ENCODE measurements around the gene DOCK8. TPM values are rescaled to one million over a fixed set of nuclear protein-coding genes. Genes with fewer than 3 reads are reported as not detected.
"Not testable (repeated sequence)": the region's sequence is repeated elsewhere in the genome, so short reads cannot be mapped to it uniquely, and the experiment has no call there.

Gene DOCK8
- total RNA-seq, 1 experiment from 2014 or later = 0.80 TPM

- Histone ChIP-seq H3K27me3 (ENCODE audit: control insufficient read depth, insufficient read depth, low read length) (no peaks in the 10 kb centered on the region), H3K4me3 (ENCODE audit: insufficient read depth, low read depth, low read length) (no peak overlapping the region), H3K36me3 (replicated peaks; ENCODE audit: control insufficient read depth, insufficient read depth, low read length) (no peaks in the 10 kb centered on the region)
- no peak for DNase-seq
Observed at GRCh38 chr9:401223-401622, 186.6 kb downstream of the DOCK8 start.

DNA sequence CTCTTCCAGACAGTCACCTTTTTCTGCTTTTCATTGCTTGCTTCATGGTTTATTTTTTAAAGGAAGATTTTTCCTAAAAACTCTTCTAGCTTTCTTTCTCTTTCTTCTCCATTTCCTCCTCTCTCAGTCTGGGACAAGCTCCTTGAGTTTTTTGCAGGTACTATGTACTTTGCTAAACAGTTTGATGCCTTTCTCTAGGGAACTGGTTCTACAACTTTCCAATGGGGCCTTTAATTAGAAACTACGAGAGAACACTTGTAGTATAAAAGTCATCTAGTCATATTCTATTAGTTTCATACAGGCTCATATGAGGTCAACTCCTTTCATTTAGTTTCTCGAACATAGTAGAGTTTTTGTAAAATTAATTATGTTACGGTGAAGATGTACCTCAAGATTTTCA lies 189.6 kb downstream of the DOCK8 start:
- DNase-seq = no peak

GRCh38 chr9:405341-405740 lies 190.7 kb downstream of the DOCK8 start:
- Histone ChIP-seq H3K27me3 (ENCODE audit: control insufficient read depth, insufficient read depth, low read length) (no peaks in the 10 kb centered on the region), H3K36me3 (replicated peaks; ENCODE audit: control insufficient read depth, insufficient read depth, low read length) (no peaks in the 10 kb centered on the region), H3K4me3 (ENCODE audit: insufficient read depth, low read depth, low read length) (no peak overlapping the region)
- DNase-seq = no peak

More for the DNA sequence above, 189.6 kb downstream of the DOCK8 start:
- no peaks in the 10 kb centered on the region for H3K36me3 ChIP-seq (replicated peaks; ENCODE audit: control insufficient read depth, insufficient read depth, low read length)
- no peaks in the 10 kb centered on the region for H3K27me3 ChIP-seq (ENCODE audit: control insufficient read depth, insufficient read depth, low read length)
- H3K4me3 ChIP-seq (ENCODE audit: insufficient read depth, low read depth, low read length) = no peak overlapping the region

DNA sequence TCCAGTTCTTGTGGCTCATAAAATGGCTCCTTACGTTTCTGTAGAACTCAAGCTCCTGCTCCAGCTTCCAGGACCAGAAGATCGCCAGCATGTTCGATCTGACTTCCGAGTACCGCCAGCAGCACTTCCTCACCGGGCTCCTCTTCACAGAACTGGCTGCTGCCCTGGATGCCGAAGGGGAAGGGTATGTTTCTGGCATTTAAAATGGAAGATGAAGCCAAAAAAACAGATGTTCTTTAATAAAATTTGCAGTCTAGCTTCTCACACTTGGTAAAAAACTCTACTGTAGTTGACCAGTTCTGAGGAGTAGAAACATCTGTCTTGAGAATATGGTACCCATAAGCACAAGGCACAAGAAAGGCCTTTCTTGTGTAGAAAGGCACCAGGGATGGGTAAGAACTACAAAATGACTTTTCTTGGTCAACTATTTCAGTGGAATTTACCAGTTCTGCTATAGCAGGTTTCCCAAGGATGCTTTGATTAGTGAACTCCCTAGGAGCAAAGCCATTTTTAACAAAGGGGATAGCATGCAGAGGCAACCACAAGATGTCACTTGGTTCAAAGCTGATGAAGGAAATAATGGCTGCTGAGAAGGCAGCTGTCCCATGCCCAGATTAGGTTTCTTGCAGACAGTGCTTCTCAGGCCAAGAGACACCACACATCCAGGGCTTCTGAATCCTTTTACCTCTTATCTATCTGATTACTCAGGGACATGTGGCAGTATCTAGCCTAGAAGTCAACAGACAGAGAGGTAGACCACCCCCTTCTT lies 192.4 kb downstream of the DOCK8 start:
- no peaks in the 10 kb centered on the region for H3K27me3 ChIP-seq (ENCODE audit: control insufficient read depth, insufficient read depth, low read length)
- no peak overlapping the region for H3K4me3 ChIP-seq (ENCODE audit: insufficient read depth, low read depth, low read length)
- no peak for DNase-seq
- no peaks in the 10 kb centered on the region for H3K36me3 ChIP-seq (replicated peaks; ENCODE audit: control insufficient read depth, insufficient read depth, low read length)

DNA sequence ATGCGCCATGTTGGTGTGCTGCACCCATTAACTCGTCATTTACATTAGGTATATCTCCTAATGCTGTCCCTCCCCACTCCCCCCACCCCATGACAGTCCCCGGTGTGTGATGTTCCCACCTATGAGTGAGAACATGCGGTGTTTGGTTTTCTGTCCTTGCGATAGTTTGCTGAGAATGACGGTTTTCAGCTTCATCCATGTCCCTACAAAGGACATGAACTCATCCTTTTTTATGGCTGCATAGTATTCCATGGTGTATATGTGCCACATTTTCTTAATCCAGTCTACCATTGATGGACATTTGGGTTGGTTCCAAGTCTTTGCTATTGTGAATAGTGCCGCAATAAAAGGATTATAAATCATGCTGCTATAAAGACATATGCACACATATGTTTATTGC lies 195.0 kb downstream of the DOCK8 start:
- not testable (repeated sequence) for H3K36me3 ChIP-seq (replicated peaks; ENCODE audit: control insufficient read depth, insufficient read depth, low read length); H3K27me3 ChIP-seq (ENCODE audit: control insufficient read depth, insufficient read depth, low read length); DNase-seq; H3K4me3 ChIP-seq (ENCODE audit: insufficient read depth, low read depth, low read length)

DNA sequence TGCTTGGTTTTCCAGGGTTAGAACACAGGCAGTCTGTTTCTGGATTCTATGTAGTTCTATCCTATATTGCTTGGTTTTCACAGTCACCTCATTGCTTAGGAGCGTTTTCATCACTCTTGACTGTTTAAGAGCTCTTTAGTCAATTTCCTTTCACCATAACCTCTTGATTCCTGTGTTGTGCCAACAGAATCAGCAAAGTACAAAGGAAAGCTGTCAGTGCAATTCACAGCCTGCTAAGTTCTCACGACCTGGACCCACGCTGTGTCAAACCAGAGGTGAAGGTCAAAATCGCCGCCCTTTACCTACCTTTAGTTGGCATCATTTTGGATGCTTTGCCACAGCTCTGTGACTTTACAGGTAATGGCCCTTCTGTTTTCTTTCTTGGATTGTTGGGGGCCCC lies 199.9 kb downstream of the DOCK8 start:
- DNase-seq = no peak
- no peaks in the 10 kb centered on the region for H3K27me3 ChIP-seq (ENCODE audit: control insufficient read depth, insufficient read depth, low read length)
- H3K36me3 ChIP-seq (replicated peaks; ENCODE audit: control insufficient read depth, insufficient read depth, low read length) = no peaks in the 10 kb centered on the region
- H3K4me3 ChIP-seq (ENCODE audit: insufficient read depth, low read depth, low read length) = no peak overlapping the region

- no peak overlapping the region for H3K4me3 ChIP-seq (ENCODE audit: insufficient read depth, low read depth, low read length)
- H3K27me3 ChIP-seq (ENCODE audit: control insufficient read depth, insufficient read depth, low read length) = no peaks in the 10 kb centered on the region
- H3K36me3 ChIP-seq (replicated peaks; ENCODE audit: control insufficient read depth, insufficient read depth, low read length) = no peaks in the 10 kb centered on the region
- DNase-seq = no peak
Observed at GRCh38 chr9:419571-420171, 205.0 kb downstream of the DOCK8 start.

DNA sequence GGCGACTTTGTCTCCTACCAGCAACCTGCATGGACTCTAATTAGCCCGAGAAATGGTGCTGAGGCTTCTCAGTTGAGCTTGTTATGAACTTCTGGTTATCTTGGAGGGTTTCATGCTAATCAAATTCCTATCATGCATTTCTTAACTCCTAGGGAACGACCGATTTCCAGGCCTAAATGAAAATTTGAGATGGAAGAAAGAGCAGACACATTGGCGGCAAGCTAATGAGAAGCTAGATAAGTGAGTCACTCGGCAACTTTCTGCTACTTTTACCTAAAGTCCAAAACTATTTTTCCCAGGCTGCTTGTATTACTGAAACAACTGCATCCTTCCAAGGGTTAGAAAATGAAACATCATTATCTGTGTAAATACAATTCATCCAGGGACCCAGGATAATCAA lies 207.2 kb downstream of the DOCK8 start:
- no peaks in the 10 kb centered on the region for H3K36me3 ChIP-seq (replicated peaks; ENCODE audit: control insufficient read depth, insufficient read depth, low read length)
- H3K27me3 ChIP-seq (ENCODE audit: control insufficient read depth, insufficient read depth, low read length) = no peaks in the 10 kb centered on the region
- no peak for DNase-seq
- H3K4me3 ChIP-seq (ENCODE audit: insufficient read depth, low read depth, low read length) = no peak overlapping the region

DNA sequence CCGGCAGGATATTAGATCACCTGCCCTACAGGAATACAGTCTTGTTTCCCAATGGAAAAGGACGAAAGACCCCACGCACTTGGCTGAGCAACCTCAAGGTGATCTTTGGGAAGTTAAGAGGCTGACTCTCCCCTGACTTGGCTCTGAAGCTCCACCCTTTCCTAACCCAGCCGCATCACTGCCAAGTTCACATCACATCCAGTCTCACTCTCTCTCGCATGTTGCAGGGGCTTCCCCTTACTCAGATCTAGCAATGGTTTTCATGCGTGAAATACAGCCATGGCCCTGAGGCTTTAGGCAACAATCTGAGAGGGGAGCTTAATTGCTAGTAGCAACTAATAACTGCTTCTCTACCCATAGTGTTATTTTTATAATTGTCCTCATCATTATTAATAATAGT lies 211.6 kb downstream of the DOCK8 start:
- DNase-seq = no peak
- Histone ChIP-seq H3K4me3 (ENCODE audit: insufficient read depth, low read depth, low read length) (no peak overlapping the region), H3K27me3 (ENCODE audit: control insufficient read depth, insufficient read depth, low read length) (no peaks in the 10 kb centered on the region), H3K36me3 (replicated peaks; ENCODE audit: control insufficient read depth, insufficient read depth, low read length) (no peaks in the 10 kb centered on the region)

DNA sequence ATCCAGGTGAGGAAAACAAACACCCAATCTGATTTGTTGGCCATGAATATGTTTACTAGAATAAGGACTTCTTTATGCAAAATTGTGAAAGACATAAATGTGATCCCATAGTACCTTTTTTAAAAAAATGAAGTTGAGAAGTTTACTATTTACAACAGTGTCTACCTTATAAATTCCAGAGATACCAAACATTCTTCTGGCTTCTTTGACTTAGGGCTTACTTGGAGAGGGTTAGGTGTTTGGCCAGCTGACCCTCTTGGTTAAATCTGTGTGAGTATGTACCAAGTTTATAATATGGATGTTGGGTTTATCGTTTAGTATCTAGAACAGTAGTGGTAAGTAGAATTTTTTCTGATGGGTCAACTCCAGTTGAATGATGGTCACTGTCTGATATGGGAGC lies 212.3 kb downstream of the DOCK8 start:
- Histone ChIP-seq H3K27me3 (ENCODE audit: control insufficient read depth, insufficient read depth, low read length) (no peaks in the 10 kb centered on the region), H3K4me3 (ENCODE audit: insufficient read depth, low read depth, low read length) (no peak overlapping the region), H3K36me3 (replicated peaks; ENCODE audit: control insufficient read depth, insufficient read depth, low read length) (no peaks in the 10 kb centered on the region)
- DNase-seq = no peak

DNA sequence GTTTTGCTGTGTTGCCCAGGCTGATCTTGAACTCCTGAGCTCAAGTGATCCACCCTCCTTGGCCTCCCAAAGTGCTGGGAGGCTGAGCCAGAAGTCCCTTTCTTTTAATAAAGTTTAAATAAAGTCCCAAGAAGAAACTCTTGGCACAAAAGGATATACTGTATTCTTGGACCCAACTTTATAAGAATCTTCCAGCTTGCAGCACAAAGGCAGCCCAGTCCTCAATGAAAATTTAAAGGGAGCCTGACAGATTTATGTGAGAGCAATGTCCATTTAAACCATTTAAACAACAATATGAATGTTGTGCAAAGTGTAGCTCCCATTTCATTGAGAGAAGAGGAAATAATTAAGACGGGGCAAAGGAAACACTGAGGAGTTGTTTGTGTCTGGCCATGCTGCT lies 217.0 kb downstream of the DOCK8 start:
- no peak for DNase-seq
- Histone ChIP-seq H3K4me3 (ENCODE audit: insufficient read depth, low read depth, low read length) (no peak overlapping the region), H3K36me3 (replicated peaks; ENCODE audit: control insufficient read depth, insufficient read depth, low read length) (no peaks in the 10 kb centered on the region), H3K27me3 (ENCODE audit: control insufficient read depth, insufficient read depth, low read length) (no peaks in the 10 kb centered on the region)

GRCh38 chr9:436482-436881 lies 221.8 kb downstream of the DOCK8 start:
- no peak for DNase-seq
- Histone ChIP-seq H3K4me3 (ENCODE audit: insufficient read depth, low read depth, low read length) (no peak overlapping the region), H3K27me3 (ENCODE audit: control insufficient read depth, insufficient read depth, low read length) (no peaks in the 10 kb centered on the region)

GRCh38 chr9:437066-437465 lies 222.4 kb downstream of the DOCK8 start:
- DNase-seq = no peak
- no peak overlapping the region for H3K4me3 ChIP-seq (ENCODE audit: insufficient read depth, low read depth, low read length)
- no peaks in the 10 kb centered on the region for H3K36me3 ChIP-seq (replicated peaks; ENCODE audit: control insufficient read depth, insufficient read depth, low read length)
- no peaks in the 10 kb centered on the region for H3K27me3 ChIP-seq (ENCODE audit: control insufficient read depth, insufficient read depth, low read length)

More at GRCh38 chr9:436482-436881, 221.8 kb downstream of the DOCK8 start:
- H3K36me3 ChIP-seq (replicated peaks; ENCODE audit: control insufficient read depth, insufficient read depth, low read length) = no peaks in the 10 kb centered on the region

DNA sequence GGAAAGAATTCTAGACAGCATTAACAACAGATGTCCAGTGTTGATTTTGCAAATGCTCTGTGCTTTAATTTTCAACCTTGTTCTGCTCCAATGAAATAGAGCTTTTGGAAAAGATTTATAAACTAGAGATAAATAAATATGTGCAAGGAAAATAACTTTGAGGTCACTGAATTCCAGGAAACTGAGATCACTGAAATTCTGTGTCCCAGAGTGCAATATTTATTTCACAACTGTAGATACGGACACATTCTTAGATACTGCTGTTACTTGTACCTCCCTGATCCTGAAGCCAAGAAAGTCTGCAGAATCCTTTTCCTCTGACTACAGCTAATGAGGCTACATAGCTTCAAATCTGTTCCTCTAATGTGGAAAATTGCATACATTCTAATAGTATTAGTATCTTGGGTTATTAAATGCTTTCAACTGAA lies 222.9 kb downstream of the DOCK8 start:
- Histone ChIP-seq H3K4me3 (ENCODE audit: insufficient read depth, low read depth, low read length) (no peak overlapping the region), H3K27me3 (ENCODE audit: control insufficient read depth, insufficient read depth, low read length) (no peaks in the 10 kb centered on the region), H3K36me3 (replicated peaks; ENCODE audit: control insufficient read depth, insufficient read depth, low read length) (no peaks in the 10 kb centered on the region)
- no peak for DNase-seq

DNA sequence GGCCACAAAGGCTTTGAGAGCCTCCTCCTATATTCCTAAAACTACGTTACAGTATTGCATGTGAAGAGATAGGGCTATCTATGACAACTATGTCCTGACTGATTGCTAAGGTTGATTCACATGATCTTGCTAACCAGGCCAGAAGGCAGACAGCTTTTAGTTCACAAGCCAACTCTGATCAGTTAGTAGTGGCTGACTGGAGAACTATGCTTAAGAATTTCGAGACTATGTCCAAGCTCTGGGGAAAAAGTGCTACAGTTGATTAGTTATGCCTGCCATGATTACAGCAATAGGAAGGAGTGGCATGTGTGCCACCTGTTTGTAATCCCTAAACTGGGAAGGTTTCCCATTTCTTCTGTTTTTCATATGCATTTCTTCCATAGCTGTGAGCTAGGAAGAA lies 223.4 kb downstream of the DOCK8 start:
- H3K27me3 ChIP-seq (ENCODE audit: control insufficient read depth, insufficient read depth, low read length) = no peaks in the 10 kb centered on the region
- H3K4me3 ChIP-seq (ENCODE audit: insufficient read depth, low read depth, low read length) = no peak overlapping the region
- H3K36me3 ChIP-seq (replicated peaks; ENCODE audit: control insufficient read depth, insufficient read depth, low read length) = no peaks in the 10 kb centered on the region
- no peak for DNase-seq

All from H7 (cell line).